Dedifferentiated amniotic fluid mesenchymal stem cell (primary cell): ENCODE data around the gene CALM1.

Source experiments
- DNase-seq: peaks from one replicate; pipeline ENCODE4 v3.0.0-alpha.2; 2016; ENCODE audit errors: extremely low spot score

Gene CALM1

GRCh38 chr14:90442388-90442787 lies 45.6 kb downstream of the CALM1 start:
- DNase-seq: no peak

GRCh38 chr14:90443161-90444076 lies 46.6 kb downstream of the CALM1 start:
- DNase-seq: no peak

- DNase-seq: no peak
These were observed 47.4 kb downstream of the CALM1 start for GRCh38 chr14:90444077-90444696.

- DNase-seq: no peak
These were observed 48.2 kb downstream of the CALM1 start for GRCh38 chr14:90445011-90445410.

GRCh38 chr14:90446405-90446804 lies 49.6 kb downstream of the CALM1 start:
- no peak for DNase-seq

GRCh38 chr14:90447720-90448497 lies 51.1 kb downstream of the CALM1 start:
- no peak for DNase-seq

- no peak for DNase-seq
These were observed 52.6 kb downstream of the CALM1 start for GRCh38 chr14:90449411-90449810.

GRCh38 chr14:90450151-90450550 lies 53.3 kb downstream of the CALM1 start:
- no peak for DNase-seq

- no peak for DNase-seq
These were observed 53.8 kb downstream of the CALM1 start for GRCh38 chr14:90450667-90451066.

- no peak for DNase-seq
These were observed 54.6 kb downstream of the CALM1 start for GRCh38 chr14:90451443-90451842.

- no peak for DNase-seq
These were observed 55.1 kb downstream of the CALM1 start for GRCh38 chr14:90451961-90452360.

GRCh38 chr14:90452366-90452765 lies 55.5 kb downstream of the CALM1 start:
- DNase-seq: no peak

- no peak for DNase-seq
These were observed 56.6 kb downstream of the CALM1 start for GRCh38 chr14:90453401-90453951.

- no peak for DNase-seq
These were observed 57.5 kb downstream of the CALM1 start for GRCh38 chr14:90454041-90455000.

GRCh38 chr14:90455100-90455571 lies 58.3 kb downstream of the CALM1 start:
- DNase-seq: no peak

- no peak for DNase-seq
These were observed 59.7 kb downstream of the CALM1 start for GRCh38 chr14:90456551-90456950.

GRCh38 chr14:90457186-90457585 lies 60.4 kb downstream of the CALM1 start:
- no peak for DNase-seq
